KMS-11 (cell line): Measurements from ENCODE around the gene OR2AE1.

ENCODE experiments used
- H2AFZ ChIP-seq: fragments of 200-600 bp; sonication (generic); 2 replicates; pipeline ENCODE4 v1.6.1; 2016; ENCODE audit warnings: antibody characterized with exemption, mixed run types, low read depth
- H3K27ac ChIP-seq: fragments of 200-600 bp; sonication (generic); 2 replicates; pipeline ENCODE4 v1.6.1; 2016; ENCODE audit warnings: mild to moderate bottlenecking, mixed run types
- H3K27me3 ChIP-seq: fragments of 200-600 bp; sonication (generic); 2 replicates; pipeline ENCODE4 v1.6.1; 2017; ENCODE audit warnings: mild to moderate bottlenecking, low read depth, mixed run types, moderate library complexity; ENCODE audit not compliant: insufficient read depth
- H3K36me3 ChIP-seq: fragments of 200-600 bp; sonication (generic); 2 replicates; pipeline ENCODE4 v1.6.1; 2017; ENCODE audit warnings: mild to moderate bottlenecking, mixed run types; ENCODE audit not compliant: insufficient read depth
- H3K4me1 ChIP-seq: fragments of 200-600 bp; sonication (generic); 2 replicates; pipeline ENCODE4 v1.6.1; 2016; ENCODE audit warnings: mild to moderate bottlenecking, low read depth, mixed run types; ENCODE audit not compliant: poor library complexity, severe bottlenecking
- H3K4me2 ChIP-seq: fragments of 200-600 bp; sonication (generic); 2 replicates; pipeline ENCODE4 v1.7.0; 2016; ENCODE audit warnings: mild to moderate bottlenecking, mixed run types
- H3K4me3 ChIP-seq: fragments of 200-600 bp; sonication (generic); IDR thresholded peaks from 2 replicates; pipeline ENCODE4 v1.6.1; 2017; ENCODE audit warnings: low read depth, low read length, mixed read lengths; ENCODE audit not compliant: insufficient read depth
- H3K79me2 ChIP-seq: fragments of 200-600 bp; sonication (generic); 2 replicates; pipeline ENCODE4 v1.6.1; 2016; ENCODE audit warnings: low read depth, mixed run types; ENCODE audit not compliant: insufficient read depth
- H3K9ac ChIP-seq: fragments of 200-600 bp; sonication (generic); 2 replicates; pipeline ENCODE4 v1.6.1; 2016; ENCODE audit warnings: mild to moderate bottlenecking, mixed run types
- H4K20me1 ChIP-seq: fragments of 200-600 bp; sonication (generic); 2 replicates; pipeline ENCODE4 v1.6.1; 2016; ENCODE audit warnings: mild to moderate bottlenecking, mixed run types; ENCODE audit not compliant: insufficient read depth
- TF ChIP-seq, protein P1 (sequence below): fragments of 200-600 bp; sonication (generic); conservative IDR thresholded peaks from 2 replicates; pipeline ENCODE4 v1.6.1; 2017; ENCODE audit warnings: low read depth, mild to moderate bottlenecking, antibody characterized with exemption, low read length, moderate library complexity, mixed read lengths

Gene OR2AE1

DNA sequence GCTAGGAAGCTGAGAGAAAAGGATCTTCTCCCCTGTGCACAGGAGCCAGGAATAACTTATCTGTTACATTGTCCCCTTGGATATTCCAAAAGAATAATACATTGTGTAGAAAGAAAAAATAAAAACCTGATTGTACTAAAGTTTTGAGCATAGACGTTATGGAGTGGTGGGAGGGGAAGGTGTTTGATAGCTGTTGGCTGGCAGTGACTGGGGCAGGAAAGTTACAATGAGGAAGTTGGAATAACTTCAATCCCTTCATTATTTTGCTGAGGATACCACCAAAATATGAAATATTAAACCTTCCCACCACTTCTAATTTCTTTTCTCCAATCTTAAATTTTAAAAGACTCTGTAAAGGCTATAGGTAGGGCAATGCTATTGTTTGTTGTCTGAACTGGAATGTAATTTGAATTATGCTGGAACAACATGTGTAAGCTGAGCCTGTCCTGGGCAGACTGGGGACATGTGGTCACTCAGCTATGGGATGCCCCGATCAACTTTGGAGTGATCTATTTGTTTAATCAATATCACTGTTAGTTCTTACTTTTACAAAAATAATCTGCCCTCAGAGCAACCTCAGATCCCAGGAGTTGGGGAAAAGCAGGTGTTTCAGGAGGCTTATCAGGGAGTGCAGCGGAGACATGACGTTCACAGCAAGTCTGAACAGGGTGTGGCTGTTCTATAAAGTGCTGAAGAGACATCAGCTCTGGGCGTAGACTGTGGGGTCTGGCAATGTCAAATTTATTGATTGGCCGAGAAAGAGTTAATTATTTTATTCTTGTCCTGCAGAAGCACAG is 28.2 kb downstream of the OR2AE1 start:
- Histone ChIP-seq H3K27me3 (no peaks in the 10 kb centered on the region), H3K9ac (no peak overlapping the region), H4K20me1 (no peaks in the 10 kb centered on the region), H3K27ac (no peak overlapping the region), H3K4me1 (no peaks in the 10 kb centered on the region), H3K36me3 (no peaks in the 10 kb centered on the region), H3K79me2 (no peaks in the 10 kb centered on the region), H3K4me2 (no peak overlapping the region), H3K4me3 (no peak overlapping the region), H2AFZ (no peak overlapping the region)
- TF ChIP-seq, protein P1, sequence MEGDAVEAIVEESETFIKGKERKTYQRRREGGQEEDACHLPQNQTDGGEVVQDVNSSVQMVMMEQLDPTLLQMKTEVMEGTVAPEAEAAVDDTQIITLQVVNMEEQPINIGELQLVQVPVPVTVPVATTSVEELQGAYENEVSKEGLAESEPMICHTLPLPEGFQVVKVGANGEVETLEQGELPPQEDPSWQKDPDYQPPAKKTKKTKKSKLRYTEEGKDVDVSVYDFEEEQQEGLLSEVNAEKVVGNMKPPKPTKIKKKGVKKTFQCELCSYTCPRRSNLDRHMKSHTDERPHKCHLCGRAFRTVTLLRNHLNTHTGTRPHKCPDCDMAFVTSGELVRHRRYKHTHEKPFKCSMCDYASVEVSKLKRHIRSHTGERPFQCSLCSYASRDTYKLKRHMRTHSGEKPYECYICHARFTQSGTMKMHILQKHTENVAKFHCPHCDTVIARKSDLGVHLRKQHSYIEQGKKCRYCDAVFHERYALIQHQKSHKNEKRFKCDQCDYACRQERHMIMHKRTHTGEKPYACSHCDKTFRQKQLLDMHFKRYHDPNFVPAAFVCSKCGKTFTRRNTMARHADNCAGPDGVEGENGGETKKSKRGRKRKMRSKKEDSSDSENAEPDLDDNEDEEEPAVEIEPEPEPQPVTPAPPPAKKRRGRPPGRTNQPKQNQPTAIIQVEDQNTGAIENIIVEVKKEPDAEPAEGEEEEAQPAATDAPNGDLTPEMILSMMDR, result no peak

DNA sequence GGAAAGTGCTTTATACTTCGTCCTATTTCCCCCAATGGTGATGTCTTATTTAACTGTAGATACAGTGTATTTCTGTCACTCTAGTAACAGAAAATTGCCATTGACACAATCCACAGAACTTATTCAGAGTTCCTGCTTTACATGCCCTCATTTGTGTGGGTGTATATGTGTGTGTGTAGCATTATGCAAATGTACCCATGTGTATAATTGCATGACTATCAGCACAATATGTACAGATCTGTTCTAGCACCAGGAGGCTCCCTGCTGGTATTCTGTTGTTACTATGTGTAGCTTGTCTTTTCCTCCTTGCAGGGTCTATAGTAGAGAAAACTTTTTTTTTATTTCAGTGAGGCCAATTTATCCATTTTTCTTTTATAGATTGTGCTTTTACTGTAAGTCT is 32.5 kb downstream of the OR2AE1 start:
- Histone ChIP-seq H4K20me1 (no peaks in the 10 kb centered on the region), H2AFZ (no peak overlapping the region), H3K27ac (no peak overlapping the region), H3K36me3 (no peaks in the 10 kb centered on the region), H3K4me3 (no peak overlapping the region), H3K79me2 (no peaks in the 10 kb centered on the region), H3K4me1 (no peaks in the 10 kb centered on the region), H3K27me3 (no peaks in the 10 kb centered on the region), H3K4me2 (no peak overlapping the region), H3K9ac (no peak overlapping the region)
- TF ChIP-seq, protein P1, result no peak

DNA sequence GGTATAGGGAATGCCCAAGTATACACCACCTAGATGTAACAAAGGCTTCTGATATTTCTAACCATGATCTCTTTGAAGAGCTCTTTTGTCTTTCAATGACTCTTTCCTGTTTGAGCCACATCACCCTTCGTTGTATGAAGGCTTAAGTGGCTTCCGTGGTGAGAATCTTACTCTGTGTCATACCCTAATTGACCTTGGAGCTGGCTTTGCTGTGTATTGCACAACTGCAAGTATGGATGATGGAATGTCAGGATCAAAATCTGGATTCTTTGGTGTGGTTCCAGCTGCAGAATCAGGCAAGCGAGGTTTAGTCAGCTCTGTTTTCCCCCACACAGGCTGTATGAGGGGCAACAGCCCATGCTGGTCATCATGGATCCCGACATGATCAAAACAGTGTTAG is 33.0 kb downstream of the OR2AE1 start:
- TF ChIP-seq, protein P1, result no peak
- H3K4me2 ChIP-seq, result no peak overlapping the region
- H3K4me3 ChIP-seq, result no peak overlapping the region
- no peaks in the 10 kb centered on the region for H3K27me3 ChIP-seq
- H4K20me1 ChIP-seq, result no peaks in the 10 kb centered on the region
- no peaks in the 10 kb centered on the region for H3K36me3 ChIP-seq
- no peaks in the 10 kb centered on the region for H3K79me2 ChIP-seq
- no peak overlapping the region for H2AFZ ChIP-seq
- H3K9ac ChIP-seq, result no peak overlapping the region
- no peak overlapping the region for H3K27ac ChIP-seq
- no peaks in the 10 kb centered on the region for H3K4me1 ChIP-seq

DNA sequence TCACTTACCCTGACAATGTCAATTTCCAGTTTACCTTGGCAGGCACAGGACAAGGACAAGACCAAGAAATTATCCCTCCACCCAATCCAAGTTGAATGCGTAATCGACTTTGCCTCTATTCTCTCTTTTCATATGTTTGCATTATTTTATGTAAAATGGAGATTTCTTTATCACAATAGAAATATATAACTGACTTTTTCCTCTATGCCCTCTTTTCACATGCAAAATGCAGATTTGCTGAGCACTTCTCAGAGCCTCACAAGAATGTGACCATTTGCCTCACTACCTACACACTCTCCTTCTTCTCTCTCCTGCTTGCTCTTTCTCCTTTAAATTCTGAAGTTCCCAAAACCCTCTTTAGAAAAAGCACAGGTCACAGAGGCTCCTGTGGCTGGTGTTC is 33.9 kb downstream of the OR2AE1 start:
- H3K27ac ChIP-seq, result no peak overlapping the region
- H3K4me2 ChIP-seq, result no peak overlapping the region
- H4K20me1 ChIP-seq, result no peaks in the 10 kb centered on the region
- TF ChIP-seq, protein P1, result no peak
- H3K4me3 ChIP-seq, result no peak overlapping the region
- H3K27me3 ChIP-seq, result no peaks in the 10 kb centered on the region
- no peak overlapping the region for H2AFZ ChIP-seq
- H3K79me2 ChIP-seq, result no peaks in the 10 kb centered on the region
- no peak overlapping the region for H3K9ac ChIP-seq
- H3K36me3 ChIP-seq, result no peaks in the 10 kb centered on the region
- H3K4me1 ChIP-seq, result no peaks in the 10 kb centered on the region
